ENCODE results near the gene LDAH. TPM values are rescaled to one million over a fixed set of nuclear protein-coding genes. Genes with fewer than 3 reads are reported as not detected.

LDAH gene
- total RNA-seq, 4 donors from 2014 or later, result 11.9 to 18.3 (median 14.0) TPM

DNA sequence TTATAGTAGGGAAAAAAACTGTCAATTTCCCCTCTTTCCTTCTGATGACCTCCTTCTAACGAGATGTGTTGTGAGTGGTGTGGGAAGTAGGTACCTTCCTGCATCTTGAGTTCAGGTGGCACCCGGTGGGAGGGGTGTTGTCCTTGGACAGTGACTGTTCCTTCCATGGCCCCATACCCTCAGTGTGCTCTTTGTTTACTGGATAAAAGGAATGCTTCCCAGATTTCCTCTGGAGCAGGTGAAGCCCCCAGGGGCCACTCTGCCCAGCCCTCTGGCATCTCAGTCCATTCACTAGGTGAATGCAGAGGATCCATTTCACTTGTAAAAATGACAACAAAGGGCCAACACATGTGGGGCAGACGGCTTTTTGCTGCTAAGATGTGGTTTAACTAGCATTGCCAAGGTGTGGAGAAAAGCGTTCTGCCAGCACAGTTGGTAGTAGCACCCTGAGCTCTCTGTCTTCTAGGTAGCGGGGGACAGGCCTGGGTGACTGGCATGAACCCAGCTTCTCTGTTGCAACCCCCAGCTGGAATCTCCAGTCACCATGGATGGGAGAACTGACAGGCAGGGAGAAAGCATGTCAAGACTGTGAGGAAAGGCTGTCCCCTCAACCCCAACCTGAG, 149.1 kb downstream of the LDAH start:
- TF ChIP-seq, protein P1, sequence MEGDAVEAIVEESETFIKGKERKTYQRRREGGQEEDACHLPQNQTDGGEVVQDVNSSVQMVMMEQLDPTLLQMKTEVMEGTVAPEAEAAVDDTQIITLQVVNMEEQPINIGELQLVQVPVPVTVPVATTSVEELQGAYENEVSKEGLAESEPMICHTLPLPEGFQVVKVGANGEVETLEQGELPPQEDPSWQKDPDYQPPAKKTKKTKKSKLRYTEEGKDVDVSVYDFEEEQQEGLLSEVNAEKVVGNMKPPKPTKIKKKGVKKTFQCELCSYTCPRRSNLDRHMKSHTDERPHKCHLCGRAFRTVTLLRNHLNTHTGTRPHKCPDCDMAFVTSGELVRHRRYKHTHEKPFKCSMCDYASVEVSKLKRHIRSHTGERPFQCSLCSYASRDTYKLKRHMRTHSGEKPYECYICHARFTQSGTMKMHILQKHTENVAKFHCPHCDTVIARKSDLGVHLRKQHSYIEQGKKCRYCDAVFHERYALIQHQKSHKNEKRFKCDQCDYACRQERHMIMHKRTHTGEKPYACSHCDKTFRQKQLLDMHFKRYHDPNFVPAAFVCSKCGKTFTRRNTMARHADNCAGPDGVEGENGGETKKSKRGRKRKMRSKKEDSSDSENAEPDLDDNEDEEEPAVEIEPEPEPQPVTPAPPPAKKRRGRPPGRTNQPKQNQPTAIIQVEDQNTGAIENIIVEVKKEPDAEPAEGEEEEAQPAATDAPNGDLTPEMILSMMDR (IDR thresholded peaks at IDR 0.05; ENCODE audit: low read depth), result no peak

DNA sequence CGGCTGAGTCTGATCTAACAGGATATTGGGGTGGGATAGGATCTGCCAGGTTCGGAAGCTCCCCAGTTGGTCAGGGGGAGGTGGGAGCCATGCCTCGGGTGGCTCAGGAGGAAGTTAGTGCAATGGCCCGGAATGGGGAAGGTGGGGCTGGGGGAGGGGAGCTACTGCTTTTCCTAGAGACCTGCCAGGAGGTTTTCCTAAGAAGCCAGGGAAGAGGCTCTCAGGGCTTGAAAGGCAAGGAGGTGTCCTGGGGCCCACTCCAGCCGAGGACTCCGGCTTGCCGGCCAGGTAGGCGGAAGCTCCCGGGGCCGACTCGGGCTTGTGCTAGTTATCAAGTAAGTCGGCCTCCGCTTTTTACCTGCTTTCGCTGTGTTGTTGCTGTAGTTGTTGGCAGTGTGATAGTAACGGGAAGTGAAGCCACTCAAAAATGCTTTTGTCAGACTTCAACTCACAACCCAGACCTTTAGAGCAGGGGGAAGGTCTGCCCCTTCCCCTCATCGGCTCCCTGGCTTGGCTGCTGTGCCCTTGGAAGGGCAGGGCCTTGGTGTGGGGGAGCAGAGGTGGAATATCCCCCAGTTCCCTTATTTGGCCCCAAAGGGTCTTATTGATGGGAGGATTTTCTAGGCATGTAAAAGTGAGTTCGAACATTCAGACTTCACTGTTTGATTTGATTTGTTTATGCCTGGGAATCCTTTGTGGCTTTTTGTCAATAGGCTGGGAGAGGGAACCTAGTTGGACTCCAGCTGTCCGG, 150.5 kb downstream of the LDAH start:
- TF ChIP-seq, protein P1 (IDR thresholded peaks at IDR 0.05; ENCODE audit: low read depth), result no peak

DNA sequence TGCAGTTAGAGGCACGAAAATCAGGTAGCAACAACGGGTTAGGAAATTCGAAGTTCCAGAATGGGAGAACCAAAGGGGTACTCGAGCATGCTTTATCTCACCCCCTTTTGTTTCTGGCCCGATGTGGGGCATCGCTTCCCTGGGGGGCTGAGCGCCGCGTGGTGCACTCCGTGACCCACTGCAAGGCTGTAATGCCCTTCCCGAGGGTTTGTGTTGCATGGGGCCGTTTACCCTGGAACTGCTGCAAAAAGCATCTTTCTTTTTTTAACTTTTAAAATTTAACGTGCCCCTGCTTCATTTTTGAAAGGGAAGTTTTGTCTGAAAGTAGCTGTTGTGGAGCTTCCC, 151.2 kb downstream of the LDAH start:
- TF ChIP-seq, protein P1 (IDR thresholded peaks at IDR 0.05; ENCODE audit: low read depth), result no peak

DNA sequence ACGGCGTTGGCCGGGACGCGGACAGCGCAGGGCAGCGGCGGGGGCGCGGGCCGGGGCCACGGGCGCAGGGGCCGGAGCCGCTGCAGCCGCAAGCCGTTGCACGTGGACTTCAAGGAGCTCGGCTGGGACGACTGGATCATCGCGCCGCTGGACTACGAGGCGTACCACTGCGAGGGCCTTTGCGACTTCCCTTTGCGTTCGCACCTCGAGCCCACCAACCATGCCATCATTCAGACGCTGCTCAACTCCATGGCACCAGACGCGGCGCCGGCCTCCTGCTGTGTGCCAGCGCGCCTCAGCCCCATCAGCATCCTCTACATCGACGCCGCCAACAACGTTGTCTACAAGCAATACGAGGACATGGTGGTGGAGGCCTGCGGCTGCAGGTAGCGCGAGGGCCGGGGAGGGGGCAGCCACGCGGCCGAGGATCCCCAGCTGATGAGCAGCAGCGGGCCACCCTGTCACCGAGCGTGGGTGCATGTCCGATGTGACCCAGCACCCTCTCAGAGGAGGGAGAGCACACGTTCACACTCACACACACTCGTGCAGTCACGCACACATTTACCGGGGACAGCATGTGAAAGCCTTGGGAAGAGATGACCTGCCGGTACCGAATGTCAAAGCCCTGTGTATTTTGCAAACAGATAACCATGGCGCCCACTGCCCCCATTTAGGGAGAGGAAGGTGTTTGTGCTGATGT, 151.7 kb downstream of the LDAH start:
- TF ChIP-seq, protein P1 (IDR thresholded peaks at IDR 0.05; ENCODE audit: low read depth), result no peak

DNA sequence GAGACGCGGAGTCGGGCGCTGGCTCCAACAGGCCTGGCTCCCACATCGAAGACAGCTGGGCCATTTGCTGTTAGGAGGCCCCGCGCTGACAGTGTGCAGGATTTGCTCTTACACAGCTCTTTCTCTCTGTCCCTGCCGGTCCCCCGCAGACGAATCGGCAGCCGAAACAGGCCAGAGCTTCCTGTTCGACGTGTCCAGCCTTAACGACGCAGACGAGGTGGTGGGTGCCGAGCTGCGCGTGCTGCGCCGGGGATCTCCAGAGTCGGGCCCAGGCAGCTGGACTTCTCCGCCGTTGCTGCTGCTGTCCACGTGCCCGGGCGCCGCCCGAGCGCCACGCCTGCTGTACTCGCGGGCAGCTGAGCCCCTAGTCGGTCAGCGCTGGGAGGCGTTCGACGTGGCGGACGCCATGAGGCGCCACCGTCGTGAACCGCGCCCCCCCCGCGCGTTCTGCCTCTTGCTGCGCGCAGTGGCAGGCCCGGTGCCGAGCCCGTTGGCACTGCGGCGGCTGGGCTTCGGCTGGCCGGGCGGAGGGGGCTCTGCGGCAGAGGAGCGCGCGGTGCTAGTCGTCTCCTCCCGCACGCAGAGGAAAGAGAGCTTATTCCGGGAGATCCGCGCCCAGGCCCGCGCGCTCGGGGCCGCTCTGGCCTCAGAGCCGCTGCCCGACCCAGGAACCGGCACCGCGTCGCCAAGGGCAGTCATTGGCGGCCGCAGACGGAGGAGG, 152.4 kb downstream of the LDAH start:
- TF ChIP-seq, protein P1 (IDR thresholded peaks at IDR 0.05; ENCODE audit: low read depth), result no peak

DNA sequence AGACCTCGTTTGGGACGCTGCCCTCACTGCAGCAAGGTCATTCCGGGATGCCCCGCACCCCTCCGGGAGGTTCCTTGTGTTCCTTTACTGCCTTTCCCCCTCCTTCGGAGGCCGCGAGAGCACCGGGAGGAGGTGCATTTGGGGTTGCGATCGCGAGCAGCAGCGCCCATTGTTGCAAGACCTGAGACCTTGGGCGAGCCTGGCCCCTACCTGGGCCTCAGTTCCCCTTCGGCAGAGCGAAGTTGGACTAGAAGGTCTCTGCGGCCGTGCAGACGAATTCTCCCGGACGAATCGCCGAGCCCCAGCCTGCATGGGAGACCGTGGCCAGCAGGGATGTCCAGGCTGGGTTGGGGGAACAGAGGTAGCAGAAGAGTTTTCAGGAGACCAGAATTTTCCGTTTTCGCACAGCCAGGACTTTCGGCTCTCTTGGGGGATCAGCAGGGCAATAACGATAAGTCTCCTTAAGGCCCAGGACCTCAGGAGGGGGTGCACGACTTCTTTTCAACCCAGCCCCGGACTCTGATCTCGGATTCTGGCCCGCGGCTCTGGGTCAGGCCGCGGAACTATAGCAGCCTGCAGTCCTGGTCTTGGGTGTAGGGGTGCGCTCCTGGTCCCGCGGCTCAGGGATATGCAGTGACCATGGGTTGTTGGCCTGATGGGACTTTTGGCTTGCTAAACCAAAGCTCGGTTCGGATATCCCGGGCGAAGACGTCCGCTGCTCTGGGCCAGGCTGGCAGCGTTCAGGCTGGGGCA, 153.2 kb downstream of the LDAH start:
- TF ChIP-seq, protein P1 (IDR thresholded peaks at IDR 0.05; ENCODE audit: low read depth), result no peak

Data from subcutaneous adipose tissue (tissue), 4 donors.